Measurements from ENCODE around the gene NUB1.

DNA sequence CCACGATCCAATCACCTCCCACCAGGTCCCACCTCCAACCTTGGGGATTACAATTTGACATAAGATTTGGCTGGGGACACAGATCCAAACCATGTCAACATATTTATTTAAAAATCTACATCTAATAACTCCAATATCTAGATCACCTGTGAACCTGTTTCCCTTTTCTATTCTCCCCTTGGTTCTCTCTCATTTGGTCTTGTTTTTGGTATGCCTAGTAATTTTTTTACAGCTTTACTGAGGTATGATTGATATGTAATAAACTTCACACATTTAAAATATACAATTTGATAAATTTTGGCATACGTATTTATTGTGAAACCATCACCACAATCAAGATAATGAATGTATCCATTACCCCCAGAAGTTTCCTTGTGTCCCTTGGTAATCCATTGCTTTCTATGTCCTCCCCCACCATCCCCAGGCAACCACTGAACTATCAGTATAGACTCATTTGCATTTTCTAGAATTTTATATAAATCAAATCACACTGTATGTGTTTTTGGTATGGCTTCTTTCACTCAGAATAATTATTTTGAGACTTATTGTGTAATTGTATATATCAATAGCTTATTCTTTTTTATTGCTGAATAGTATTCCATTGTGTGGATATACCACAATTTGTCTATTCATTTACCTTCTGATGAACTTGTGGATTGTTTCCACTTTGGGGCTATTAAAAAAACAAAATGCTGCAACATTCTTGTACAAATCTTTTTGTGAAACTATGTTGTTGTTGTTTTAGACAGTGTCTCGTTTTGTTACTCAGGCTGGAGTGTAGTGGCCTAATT lies 45.2 kb upstream of the NUB1 start:
- TF ChIP-seq EZH2 (IDR thresholded peaks at IDR 0.05; ENCODE audit: borderline replicate concordance, low read length) = no peak
- TF ChIP-seq, protein P1, sequence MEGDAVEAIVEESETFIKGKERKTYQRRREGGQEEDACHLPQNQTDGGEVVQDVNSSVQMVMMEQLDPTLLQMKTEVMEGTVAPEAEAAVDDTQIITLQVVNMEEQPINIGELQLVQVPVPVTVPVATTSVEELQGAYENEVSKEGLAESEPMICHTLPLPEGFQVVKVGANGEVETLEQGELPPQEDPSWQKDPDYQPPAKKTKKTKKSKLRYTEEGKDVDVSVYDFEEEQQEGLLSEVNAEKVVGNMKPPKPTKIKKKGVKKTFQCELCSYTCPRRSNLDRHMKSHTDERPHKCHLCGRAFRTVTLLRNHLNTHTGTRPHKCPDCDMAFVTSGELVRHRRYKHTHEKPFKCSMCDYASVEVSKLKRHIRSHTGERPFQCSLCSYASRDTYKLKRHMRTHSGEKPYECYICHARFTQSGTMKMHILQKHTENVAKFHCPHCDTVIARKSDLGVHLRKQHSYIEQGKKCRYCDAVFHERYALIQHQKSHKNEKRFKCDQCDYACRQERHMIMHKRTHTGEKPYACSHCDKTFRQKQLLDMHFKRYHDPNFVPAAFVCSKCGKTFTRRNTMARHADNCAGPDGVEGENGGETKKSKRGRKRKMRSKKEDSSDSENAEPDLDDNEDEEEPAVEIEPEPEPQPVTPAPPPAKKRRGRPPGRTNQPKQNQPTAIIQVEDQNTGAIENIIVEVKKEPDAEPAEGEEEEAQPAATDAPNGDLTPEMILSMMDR (IDR thresholded peaks at IDR 0.05; ENCODE audit: low read length) = no peak
